H7 (cell line): Measurements from ENCODE around the gene AP5S1. TPM values are rescaled to one million over a fixed set of nuclear protein-coding genes. Genes with fewer than 3 reads are reported as not detected.

Experiments
- total RNA-seq: library from RNA; depleted of rRNA; stranded (reverse); fragments of >200 nt; shearing (Covaris generic); gene quantifications from 2 replicates; pipeline ENCODE4 v1.2.3, GENCODE V29; 2014; rRNA removed

Gene AP5S1
- total RNA-seq, 1 experiment from 2014 or later: 4.4 TPM

Other genes with a start within 250 kb of the AP5S1 start
- gene GFRA4, start 157.1 kb upstream of the AP5S1 start, total RNA-seq: not detected in 2 replicates
- 3.3 and 5.5 TPM in 2 replicates for gene ADAM33, start 138.5 kb upstream of the AP5S1 start, total RNA-seq
- not detected in 2 replicates for gene SIGLEC1, start 107.9 kb upstream of the AP5S1 start, total RNA-seq
- 0.97 and 2.4 TPM in 2 replicates for gene HSPA12B, start 87.9 kb upstream of the AP5S1 start, total RNA-seq
- gene ADISSP, start 52.8 kb upstream of the AP5S1 start, total RNA-seq: 90.8 and 107 TPM in 2 replicates
- gene SPEF1, start 39.1 kb upstream of the AP5S1 start, total RNA-seq: 0.11 and 0.94 TPM in 2 replicates
- gene CENPB, start 33.8 kb upstream of the AP5S1 start, total RNA-seq: 57.7 and 74.5 TPM in 2 replicates
- gene CDC25B, start 24.2 kb upstream of the AP5S1 start, total RNA-seq: 30.7 and 32.6 TPM in 2 replicates
- 10.6 and 11.9 TPM in 2 replicates for gene MAVS, start 26.3 kb downstream of the AP5S1 start, total RNA-seq
- 46.8 and 61.5 TPM in 2 replicates for gene PANK2, start 68.8 kb downstream of the AP5S1 start, total RNA-seq
- 11.5 and 14.2 TPM in 2 replicates for gene RNF24, start 195.0 kb downstream of the AP5S1 start, total RNA-seq